Embryonic facial prominence (tissue), 1 donor: ENCODE data around the gene LRRC2.

Experiments
- DNase-seq: peaks from one replicate; pipeline ENCODE4 v3.0.0-alpha.2; 2016; ENCODE audit errors: extremely low spot score

Gene LRRC2

GRCh38 chr3:46479696-46480095 lies 86.4 kb downstream of the LRRC2 start:
- DNase-seq = no peak

- DNase-seq = no peak
Observed at GRCh38 chr3:46479021-46479420, 87.1 kb downstream of the LRRC2 start.

GRCh38 chr3:46478341-46478740 lies 87.8 kb downstream of the LRRC2 start:
- no peak for DNase-seq

GRCh38 chr3:46477756-46478155 lies 88.3 kb downstream of the LRRC2 start:
- no peak for DNase-seq

- DNase-seq = no peak
Observed at GRCh38 chr3:46477145-46477544, 89.0 kb downstream of the LRRC2 start.

GRCh38 chr3:46472736-46473135 lies 93.4 kb downstream of the LRRC2 start:
- DNase-seq = no peak

GRCh38 chr3:46471371-46471914 lies 94.7 kb downstream of the LRRC2 start:
- DNase-seq = no peak

- DNase-seq = no peak
Observed at GRCh38 chr3:46470831-46471230, 95.3 kb downstream of the LRRC2 start.

- DNase-seq = no peak
Observed at GRCh38 chr3:46469680-46470357, 96.3 kb downstream of the LRRC2 start.

GRCh38 chr3:46468753-46469600 lies 97.1 kb downstream of the LRRC2 start:
- DNase-seq = no peak

GRCh38 chr3:46467562-46467961 lies 98.5 kb downstream of the LRRC2 start:
- no peak for DNase-seq

GRCh38 chr3:46466871-46467403 lies 99.2 kb downstream of the LRRC2 start:
- no peak for DNase-seq

- no peak for DNase-seq
Observed at GRCh38 chr3:46466273-46466672, 99.8 kb downstream of the LRRC2 start.
